CD14-positive monocyte (primary cell): ENCODE data around the gene ODAD3. TPM values are rescaled to one million over a fixed set of nuclear protein-coding genes. Genes with fewer than 3 reads are reported as not detected.
"Not testable (repeated sequence)": the region's sequence is repeated elsewhere in the genome, so short reads cannot be mapped to it uniquely, and the experiment has no call there.

Experiments
- DNase-seq, 3 donors: peaks; one replicate each; pipeline ENCODE4 v3.0.0-alpha.2; 2011 to 2022
- H2AFZ ChIP-seq: 2 replicates; pipeline ENCODE4 v1.6.0; 2012; ENCODE audit warnings: mild to moderate bottlenecking, low read depth, low read length, inconsistent platforms; ENCODE audit not compliant: insufficient read depth, poor library complexity, severe bottlenecking
- H3K27ac ChIP-seq, 2 donors: 1 replicate in 1 of 2; 2 replicates in 1 of 2; pipeline ENCODE4 v1.5.1; 2012 to 2013; ENCODE audit warnings: low read length in 2 of 2, control low read depth in 1 of 2, inconsistent platforms in 1 of 2, low read depth in 1 of 2, mild to moderate bottlenecking in 1 of 2
- H3K27me3 ChIP-seq, 2 donors: one replicate each; pipeline versions ENCODE4 v1.6.0 to v1.6.1; 2011 to 2013; ENCODE audit warnings: low read length in 2 of 2; ENCODE audit not compliant: control insufficient read depth in 2 of 2, insufficient read depth in 2 of 2
- H3K36me3 ChIP-seq, 2 donors: replicated peaks in 1 of 2; 1 replicate in 1 of 2; 2 replicates in 1 of 2; pipeline versions ENCODE4 v1.5.1 to v1.6.1; 2012 to 2013; ENCODE audit warnings: low read length in 2 of 2, control low read depth in 1 of 2, inconsistent platforms in 1 of 2, mild to moderate bottlenecking in 1 of 2; ENCODE audit not compliant: insufficient read depth in 2 of 2, control insufficient read depth in 1 of 2
- H3K4me1 ChIP-seq, 2 donors: 1 replicate in 1 of 2; 2 replicates in 1 of 2; pipeline versions ENCODE4 v1.5.1 to v1.6.1; 2012 to 2013; ENCODE audit warnings: low read length in 2 of 2, control low read depth in 1 of 2, inconsistent platforms in 1 of 2, mild to moderate bottlenecking in 1 of 2, moderate library complexity in 1 of 2; ENCODE audit not compliant: insufficient read depth in 2 of 2, control insufficient read depth in 1 of 2
- H3K4me2 ChIP-seq: replicated peaks from 2 replicates; pipeline ENCODE3; 2012; ENCODE audit warnings: low read length, moderate library complexity, mild to moderate bottlenecking; ENCODE audit not compliant: poor library complexity, severe bottlenecking; ENCODE audit errors: extremely low read depth
- H3K4me3 ChIP-seq, 3 experiments: fragments of 200-600 bp in 1 of 3; sonication (generic) in 1 of 3; replicated peaks in 1 of 3; 1 replicate in 2 of 3; 2 replicates in 1 of 3; pipeline ENCODE4 v1.5.1; 2011 to 2013; ENCODE audit warnings: low read length in 3 of 3, mild to moderate bottlenecking in 3 of 3, control low read depth in 2 of 3, low read depth in 2 of 3, inconsistent platforms in 1 of 3, moderate library complexity in 1 of 3
- H3K79me2 ChIP-seq: 2 replicates; pipeline ENCODE4 v1.6.0; 2012; ENCODE audit warnings: mild to moderate bottlenecking, control low read depth, inconsistent platforms, low read length, moderate library complexity; ENCODE audit not compliant: insufficient read depth
- H3K9ac ChIP-seq: 2 replicates; pipeline ENCODE4 v1.6.0; 2017; ENCODE audit warnings: low read length, mild to moderate bottlenecking; ENCODE audit not compliant: insufficient read depth, poor library complexity, severe bottlenecking
- H3K9me3 ChIP-seq, 2 donors: replicated peaks in 1 of 2; 1 replicate in 1 of 2; 2 replicates in 1 of 2; pipeline versions ENCODE4 v1.5.1 to v1.6.1; 2012 to 2013; ENCODE audit warnings: low read length in 2 of 2, control low read depth in 1 of 2; ENCODE audit not compliant: control insufficient read depth in 1 of 2, insufficient read depth in 1 of 2
- H4K20me1 ChIP-seq: 2 replicates; pipeline ENCODE4 v1.6.0; 2012; ENCODE audit warnings: mild to moderate bottlenecking, low read length, control low read depth, moderate library complexity; ENCODE audit not compliant: insufficient read depth
- H3K27ac Mint-ChIP-seq, 7 donors: one replicate each; pipeline ENCODE4 v1.8.0; 2020; ENCODE audit warnings: mild to moderate bottlenecking in 7 of 7, mixed read lengths in 7 of 7, moderate library complexity in 6 of 7, inconsistent platforms in 2 of 7
- H3K27me3 Mint-ChIP-seq, 3 donors: one replicate each; pipeline ENCODE4 v1.8.0; 2021 to 2022; ENCODE audit warnings: low read depth in 3 of 3, mild to moderate bottlenecking in 3 of 3, mixed read lengths in 3 of 3, moderate library complexity in 3 of 3, inconsistent platforms in 1 of 3
- H3K36me3 Mint-ChIP-seq, 2 donors: one replicate each; pipeline ENCODE4 v1.8.0; 2020; ENCODE audit warnings: mixed read lengths in 2 of 2, inconsistent platforms in 1 of 2, mild to moderate bottlenecking in 1 of 2
- H3K4me1 Mint-ChIP-seq: one replicate; pipeline ENCODE4 v1.8.0; 2020; ENCODE audit warnings: mild to moderate bottlenecking, mixed read lengths
- H3K4me3 Mint-ChIP-seq, 2 donors: one replicate each; pipeline ENCODE4 v1.8.0; 2020; ENCODE audit warnings: mild to moderate bottlenecking in 2 of 2, mixed read lengths in 2 of 2, moderate library complexity in 1 of 2
- H3K9me3 Mint-ChIP-seq, 7 donors: one replicate each; pipeline ENCODE4 v1.8.0; 2020 to 2022; ENCODE audit warnings: mixed read lengths in 7 of 7, mild to moderate bottlenecking in 6 of 7, moderate library complexity in 6 of 7, inconsistent platforms in 2 of 7
- CTCF ChIP-seq: fragments of 200-600 bp; IDR thresholded peaks from one replicate; pipeline ENCODE4 v1.8.0; 2022; ENCODE audit warnings: antibody characterized with exemption, mild to moderate bottlenecking
- WGBS: methylation state at CpG from one replicate; pipeline ENCODE4 v1.1.5; 2013; ENCODE audit warnings: missing lambda C conversion rate; ENCODE audit not compliant: insufficient coverage; 5-methylcytosine and 5-hydroxymethylcytosine counted together
- intact Hi-C, 2 donors: fragments of 100-400 bp; cut with micrococcal nuclease; formaldehyde crosslinking; loops; one replicate each; pipeline versions ENCODE4 v1.15.0 to v1.15.1; 2023
- polyA plus RNA-seq, 3 donors: library from polyadenylated mRNA; depleted of rRNA in 1 of 3; unstranded in 2 of 3; stranded (reverse) in 1 of 3; fragments of 300-500 nt in 2 of 3; fragments of >200 nt in 1 of 3; fragmentation: Illumina TruSeq in 2 of 3; gene quantifications; 1 replicate in 2 of 3; 2 replicates in 1 of 3; pipeline ENCODE4 v1.2.3, GENCODE V29; 2012 to 2021

The ODAD3 gene
- polyA plus RNA-seq, 3 donors = 0.43 to 0.88 (median 0.61) TPM

- H3K4me1 ChIP-seq = no peaks in the 10 kb centered on the region
- Mint-ChIP-seq H3K9me3 (peaks cover 0 to 7% (median 0%) of the 10 kb centered on the region in 7 donors), H3K4me3 (no peak overlapping the region), H3K36me3 (no peaks in the 10 kb centered on the region), H3K27me3 (peaks cover 3 to 14% (median 11%) of the 10 kb centered on the region in 3 donors), H3K27ac (no peak overlapping the region), H3K4me1 (no peaks in the 10 kb centered on the region)
- DNase-seq = no peak
- TF ChIP-seq CTCF = no peak
- intact Hi-C loops = no loop called here
- no peak overlapping the region for H3K4me3 ChIP-seq
- H2AFZ ChIP-seq = no peak overlapping the region
- H3K36me3 ChIP-seq = no peaks in the 10 kb centered on the region
- H3K27ac ChIP-seq = no peak overlapping the region
- WGBS = no CpG with 5 or more reads among the region's 18 CpGs
- H3K79me2 ChIP-seq = no peaks in the 10 kb centered on the region
- no peak overlapping the region for H3K9ac ChIP-seq
- no peak overlapping the region for H3K4me2 ChIP-seq
- no peaks in the 10 kb centered on the region for H3K9me3 ChIP-seq
- no peaks in the 10 kb centered on the region for H3K27me3 ChIP-seq
- no peaks in the 10 kb centered on the region for H4K20me1 ChIP-seq
Measured at GRCh38 chr19:11457115-11457514, 22.2 kb upstream of the ODAD3 start.

- no peaks in the 10 kb centered on the region for H3K4me1 ChIP-seq
- no peak overlapping the region for H3K27ac ChIP-seq
- WGBS = 91% methylated on average over 5 of the region's 7 CpGs
- H3K4me2 ChIP-seq = no peak overlapping the region
- H2AFZ ChIP-seq = no peak overlapping the region
- H3K4me3 ChIP-seq = no peak overlapping the region
- intact Hi-C loops = no loop called here
- no peak overlapping the region for H3K9ac ChIP-seq
- H3K4me1 Mint-ChIP-seq = no peaks in the 10 kb centered on the region
- H3K36me3 ChIP-seq = no peaks in the 10 kb centered on the region
- H4K20me1 ChIP-seq = no peaks in the 10 kb centered on the region
- no peaks in the 10 kb centered on the region for H3K27me3 ChIP-seq
- peaks cover 3 to 14% (median 11%) of the 10 kb centered on the region in 3 donors for H3K27me3 Mint-ChIP-seq
- no peaks in the 10 kb centered on the region for H3K36me3 Mint-ChIP-seq
- peaks cover 0 to 7% (median 0%) of the 10 kb centered on the region in 7 donors for H3K9me3 Mint-ChIP-seq
- no peak overlapping the region for H3K4me3 Mint-ChIP-seq
- no peaks in the 10 kb centered on the region for H3K79me2 ChIP-seq
- no peak for DNase-seq
- no peaks in the 10 kb centered on the region for H3K9me3 ChIP-seq
- no peak for TF ChIP-seq CTCF
- H3K27ac Mint-ChIP-seq = no peak overlapping the region
Measured at GRCh38 chr19:11456659-11457058, 21.7 kb upstream of the ODAD3 start.

GRCh38 chr19:11455233-11455554 is 20.3 kb upstream of the ODAD3 start:
- H3K79me2 ChIP-seq, H3K4me1 Mint-ChIP-seq, H4K20me1 ChIP-seq, H3K4me3 Mint-ChIP-seq, H3K9me3 ChIP-seq, H3K27me3 ChIP-seq, H2AFZ ChIP-seq, H3K9ac ChIP-seq, DNase-seq, H3K27ac ChIP-seq, H3K4me3 ChIP-seq, H3K4me1 ChIP-seq, H3K36me3 ChIP-seq, H3K4me2 ChIP-seq, H3K9me3 Mint-ChIP-seq, intact Hi-C loops, H3K36me3 Mint-ChIP-seq: not testable (repeated sequence)
- Mint-ChIP-seq H3K27me3 (peaks cover 4 to 14% (median 9%) of the 10 kb centered on the region in 3 donors), H3K27ac (peak overlapping the region in 1 of 7 donors; percentile 20)
- WGBS = 100% methylated on average over 8 of the region's 9 CpGs
